GM12875 (cell line): Measurements from ENCODE around the gene MID1.

Experiments
- H3K4me3 ChIP-seq: one replicate; pipeline ENCODE4 v1.5.1; 2011; ENCODE audit warnings: low read depth, low read length, control low read depth
- TF ChIP-seq, protein P1 (sequence below): IDR thresholded peaks from 2 replicates; pipeline ENCODE4 v1.5.1; 2011; ENCODE audit warnings: low read depth, mild to moderate bottlenecking, control low read depth, inconsistent platforms, low read length, moderate library complexity, borderline replicate concordance; ENCODE audit not compliant: insufficient read depth

Gene MID1

DNA sequence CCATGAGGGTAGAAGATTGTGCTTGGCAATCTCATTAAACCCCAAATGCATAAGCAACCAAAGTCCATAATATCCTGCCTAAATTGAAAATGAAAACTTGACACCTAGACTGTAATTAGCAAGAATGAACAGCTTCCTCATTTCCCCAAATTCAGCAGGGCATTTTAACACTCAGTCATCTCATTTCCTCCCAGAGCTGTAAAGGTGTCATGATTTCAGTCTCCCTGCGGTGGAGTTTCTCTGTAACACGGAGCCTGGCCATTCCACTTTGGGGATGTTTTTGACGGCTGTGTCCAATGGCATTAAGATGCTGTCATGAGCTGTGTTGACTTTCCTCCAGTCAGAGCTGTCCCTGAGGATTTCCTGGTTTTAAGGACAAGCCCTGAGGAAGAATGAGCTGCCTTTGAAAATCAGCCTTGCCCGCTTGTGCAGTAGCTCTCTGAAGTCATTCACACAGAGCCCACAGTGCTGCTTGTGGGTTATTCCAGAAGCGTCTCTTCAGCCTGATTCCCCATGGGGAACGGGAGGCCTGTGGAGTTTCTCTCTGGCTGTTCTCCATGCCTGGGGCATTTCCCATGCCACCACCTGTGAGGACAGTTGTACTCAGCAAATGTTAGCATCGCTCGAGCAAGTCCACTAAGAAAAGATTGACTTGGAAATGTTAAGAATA lies 187.0 kb downstream of the MID1 start:
- H3K4me3 ChIP-seq: no peak overlapping the region
- TF ChIP-seq, protein P1, sequence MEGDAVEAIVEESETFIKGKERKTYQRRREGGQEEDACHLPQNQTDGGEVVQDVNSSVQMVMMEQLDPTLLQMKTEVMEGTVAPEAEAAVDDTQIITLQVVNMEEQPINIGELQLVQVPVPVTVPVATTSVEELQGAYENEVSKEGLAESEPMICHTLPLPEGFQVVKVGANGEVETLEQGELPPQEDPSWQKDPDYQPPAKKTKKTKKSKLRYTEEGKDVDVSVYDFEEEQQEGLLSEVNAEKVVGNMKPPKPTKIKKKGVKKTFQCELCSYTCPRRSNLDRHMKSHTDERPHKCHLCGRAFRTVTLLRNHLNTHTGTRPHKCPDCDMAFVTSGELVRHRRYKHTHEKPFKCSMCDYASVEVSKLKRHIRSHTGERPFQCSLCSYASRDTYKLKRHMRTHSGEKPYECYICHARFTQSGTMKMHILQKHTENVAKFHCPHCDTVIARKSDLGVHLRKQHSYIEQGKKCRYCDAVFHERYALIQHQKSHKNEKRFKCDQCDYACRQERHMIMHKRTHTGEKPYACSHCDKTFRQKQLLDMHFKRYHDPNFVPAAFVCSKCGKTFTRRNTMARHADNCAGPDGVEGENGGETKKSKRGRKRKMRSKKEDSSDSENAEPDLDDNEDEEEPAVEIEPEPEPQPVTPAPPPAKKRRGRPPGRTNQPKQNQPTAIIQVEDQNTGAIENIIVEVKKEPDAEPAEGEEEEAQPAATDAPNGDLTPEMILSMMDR: no peak

GRCh38 chrX:10429908-10430307 lies 190.5 kb downstream of the MID1 start:
- TF ChIP-seq, protein P1: no peak
- H3K4me3 ChIP-seq: no peak overlapping the region

DNA sequence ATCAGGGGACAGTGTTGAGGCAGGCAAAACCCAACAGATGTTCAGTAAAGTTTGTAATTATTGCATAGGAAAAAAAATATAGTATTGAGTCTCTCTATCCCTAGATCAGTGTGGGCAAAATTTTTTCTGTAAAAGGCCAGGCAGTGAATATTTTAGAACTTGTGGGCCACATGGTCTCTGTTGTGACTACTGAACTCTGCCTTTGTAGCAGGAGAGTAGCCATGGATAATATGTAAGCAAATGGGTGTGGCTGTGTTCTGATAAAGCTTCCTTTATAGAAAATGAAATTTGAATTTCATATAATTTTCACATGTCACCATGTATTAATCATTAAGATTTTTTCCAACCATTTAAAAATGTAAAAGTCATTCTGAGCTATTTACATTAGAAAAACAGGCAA lies 193.1 kb downstream of the MID1 start:
- TF ChIP-seq, protein P1: no peak
- no peak overlapping the region for H3K4me3 ChIP-seq

- TF ChIP-seq, protein P1: no peak
- no peak overlapping the region for H3K4me3 ChIP-seq
Observed at GRCh38 chrX:10423716-10424115, 196.7 kb downstream of the MID1 start.

DNA sequence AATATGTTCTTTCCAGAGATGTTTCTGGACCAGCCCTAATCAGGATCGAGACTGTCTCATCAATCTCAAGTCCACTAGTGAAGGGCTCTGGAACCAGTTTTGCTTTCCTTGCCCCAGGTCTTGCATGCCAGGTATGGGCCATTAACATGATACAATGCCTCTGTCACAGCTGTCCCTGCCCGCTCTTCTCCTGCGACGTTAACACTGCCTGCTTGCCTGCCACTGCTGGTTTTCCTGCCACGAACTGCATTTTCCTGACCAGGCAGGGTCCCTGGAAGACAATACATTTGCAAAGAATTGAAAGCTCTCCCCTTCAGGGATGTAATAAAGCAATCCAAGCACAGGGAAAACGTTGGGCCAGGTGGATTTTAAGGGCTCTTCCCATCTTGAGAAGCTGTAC lies 200.3 kb downstream of the MID1 start:
- H3K4me3 ChIP-seq: no peak overlapping the region
- TF ChIP-seq, protein P1: no peak

- no peak overlapping the region for H3K4me3 ChIP-seq
- TF ChIP-seq, protein P1: no peak
Observed at GRCh38 chrX:10416424-10416823, 204.0 kb downstream of the MID1 start.

- no peak overlapping the region for H3K4me3 ChIP-seq
- TF ChIP-seq, protein P1: no peak
Observed at GRCh38 chrX:10415306-10416001, 204.9 kb downstream of the MID1 start.
